ENCODE results near the gene CLCN5.

CLCN5 gene

DNA sequence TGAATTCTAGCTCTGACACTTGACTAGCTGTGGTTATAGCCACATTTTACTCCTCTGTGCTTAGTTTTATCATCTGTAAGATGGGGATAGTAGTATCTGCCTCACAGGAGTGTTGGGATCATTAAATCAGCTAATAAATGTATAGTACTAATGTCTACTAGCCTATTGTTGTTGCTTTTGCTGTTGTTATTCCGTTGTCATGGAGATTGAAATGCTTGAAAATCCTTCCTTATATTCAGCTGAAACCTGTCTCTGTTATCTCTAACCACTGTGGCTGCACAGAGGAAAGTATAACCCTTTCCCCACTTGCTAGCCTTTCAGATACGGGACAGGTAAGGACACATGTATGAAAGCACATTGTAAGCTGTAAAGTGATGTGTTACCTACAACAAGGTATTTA is 33.9 kb downstream of the CLCN5 start:
- ChIA-PET CTCF (no interaction called here), POLR2A (no interaction called here)
- DNase-seq (ENCODE audit: extremely low spot score) = no peak
- TF ChIP-seq BHLHE40 (IDR thresholded peaks at IDR 0.05; ENCODE audit: borderline replicate concordance) (no peak), FOXM1 (IDR thresholded peaks at IDR 0.05; ENCODE audit: borderline replicate concordance) (no peak), FOXK2 (IDR thresholded peaks at IDR 0.05) (no peak)

DNA sequence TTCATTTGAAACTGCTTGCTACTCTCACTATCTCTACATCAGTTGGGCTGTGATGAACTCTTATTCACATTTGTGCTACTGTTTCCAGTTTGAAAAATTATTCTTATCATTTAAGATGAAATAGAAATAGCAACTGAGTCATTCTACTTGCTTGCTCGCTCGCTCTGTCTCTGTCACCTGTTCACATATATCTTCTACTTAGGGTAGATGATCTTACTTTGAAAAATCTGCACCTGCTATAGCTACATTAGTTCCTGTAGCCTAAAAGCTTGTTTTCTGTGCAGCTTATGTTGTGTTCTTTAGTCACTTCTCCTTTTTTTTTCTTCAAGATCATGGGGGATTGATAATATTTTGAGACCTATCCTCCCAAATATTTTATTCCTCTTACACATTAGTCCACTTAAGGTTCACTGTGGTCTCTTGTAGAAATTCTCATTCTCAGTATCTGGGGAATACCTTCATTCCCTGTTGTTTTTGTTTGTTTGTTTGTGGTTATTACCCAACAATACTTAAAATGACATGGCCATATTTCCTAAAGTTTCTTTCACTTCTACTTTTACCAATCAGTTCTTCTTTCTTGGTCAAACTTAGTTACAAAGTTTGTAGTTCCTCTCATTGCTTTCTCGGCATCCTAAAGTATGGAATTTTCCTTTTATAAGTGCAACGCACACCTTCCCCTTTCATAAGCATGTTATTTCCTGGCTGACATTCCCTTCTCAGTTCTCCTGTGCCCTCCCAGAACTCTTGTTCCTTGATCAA is 36.5 kb downstream of the CLCN5 start:
- ChIA-PET CTCF (no interaction called here), POLR2A (no interaction called here)
- DNase-seq (ENCODE audit: extremely low spot score) = no peak
- TF ChIP-seq ELF4 (IDR thresholded peaks at IDR 0.05) (no peak), HDGF (IDR thresholded peaks at IDR 0.05; ENCODE audit: borderline replicate concordance) (no peak)
- TF ChIP-seq, protein P1, sequence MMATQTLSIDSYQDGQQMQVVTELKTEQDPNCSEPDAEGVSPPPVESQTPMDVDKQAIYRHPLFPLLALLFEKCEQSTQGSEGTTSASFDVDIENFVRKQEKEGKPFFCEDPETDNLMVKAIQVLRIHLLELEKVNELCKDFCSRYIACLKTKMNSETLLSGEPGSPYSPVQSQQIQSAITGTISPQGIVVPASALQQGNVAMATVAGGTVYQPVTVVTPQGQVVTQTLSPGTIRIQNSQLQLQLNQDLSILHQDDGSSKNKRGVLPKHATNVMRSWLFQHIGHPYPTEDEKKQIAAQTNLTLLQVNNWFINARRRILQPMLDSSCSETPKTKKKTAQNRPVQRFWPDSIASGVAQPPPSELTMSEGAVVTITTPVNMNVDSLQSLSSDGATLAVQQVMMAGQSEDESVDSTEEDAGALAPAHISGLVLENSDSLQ (IDR thresholded peaks at IDR 0.05) = no peak

DNA sequence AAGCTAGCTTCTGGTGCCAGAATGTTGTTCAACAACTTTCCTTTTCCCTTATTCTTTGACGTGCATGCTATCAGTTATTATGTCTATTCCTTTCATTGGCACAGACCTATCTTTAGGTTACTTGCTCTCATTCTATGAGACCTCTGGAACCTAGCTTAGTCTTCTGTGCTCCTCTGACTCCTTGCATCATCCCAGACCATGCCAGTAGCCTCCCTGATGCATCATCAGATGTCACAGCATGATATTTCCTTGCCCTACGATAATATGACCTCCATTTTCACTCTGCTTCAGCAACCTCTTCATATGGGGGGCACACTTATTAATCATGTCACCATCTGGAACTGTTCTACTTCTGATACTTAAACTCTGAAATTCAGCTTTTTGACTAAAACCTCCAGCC is 37.2 kb downstream of the CLCN5 start:
- DNase-seq (ENCODE audit: extremely low spot score) = no peak
- TF ChIP-seq ELF4 (IDR thresholded peaks at IDR 0.05) (no peak), SP1 (IDR thresholded peaks at IDR 0.05) (no peak), BHLHE40 (IDR thresholded peaks at IDR 0.05; ENCODE audit: borderline replicate concordance) (no peak), FOXA1 (IDR thresholded peaks at IDR 0.05) (no peak)
- CTCF ChIA-PET = no interaction called here
- POLR2A ChIA-PET = no interaction called here

DNA sequence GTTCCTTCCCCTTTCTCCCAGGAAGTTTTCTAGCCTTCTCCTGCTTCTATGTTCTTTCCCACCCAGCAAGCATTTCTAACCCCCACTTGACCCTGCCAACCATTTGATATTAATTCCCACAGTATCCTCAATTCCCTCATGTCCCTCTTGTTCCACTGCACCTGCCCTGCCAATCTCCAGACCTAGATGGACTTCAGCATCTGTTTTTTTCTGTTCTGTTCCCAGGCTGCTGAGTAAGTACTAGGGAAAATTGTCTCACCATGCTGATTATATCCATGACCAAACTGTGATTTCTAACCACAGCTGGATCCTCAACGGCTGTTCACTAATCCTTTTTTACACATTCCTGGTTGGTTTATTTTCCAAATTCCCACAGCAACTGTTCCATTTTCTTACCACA is 37.7 kb downstream of the CLCN5 start:
- no peak for DNase-seq (ENCODE audit: extremely low spot score)
- CTCF ChIA-PET = no interaction called here
- no peak for TF ChIP-seq ELF4 (IDR thresholded peaks at IDR 0.05)
- TF ChIP-seq L3MBTL2 (conservative IDR thresholded peaks at IDR 0.05) = no peak
- TF ChIP-seq FOXA1 (IDR thresholded peaks at IDR 0.05) = no peak
- no peak for TF ChIP-seq ARNT (IDR thresholded peaks at IDR 0.05)
- no peak for TF ChIP-seq SUZ12 (IDR thresholded peaks at IDR 0.05)
- no peak for TF ChIP-seq LEF1 (IDR thresholded peaks at IDR 0.05; ENCODE audit: borderline replicate concordance)
- TF ChIP-seq FOXK2 (IDR thresholded peaks at IDR 0.05) = no peak
- no peak for TF ChIP-seq FOXM1 (IDR thresholded peaks at IDR 0.05; ENCODE audit: borderline replicate concordance)
- TF ChIP-seq TARDBP (IDR thresholded peaks at IDR 0.05) = no peak
- no peak for TF ChIP-seq HDGF (IDR thresholded peaks at IDR 0.05; ENCODE audit: borderline replicate concordance)
- no peak for TF ChIP-seq NFRKB (IDR thresholded peaks at IDR 0.05)
- no peak for TF ChIP-seq ZNF384 (IDR thresholded peaks at IDR 0.05)
- no peak for TF ChIP-seq BHLHE40 (IDR thresholded peaks at IDR 0.05; ENCODE audit: borderline replicate concordance)
- no peak for TF ChIP-seq SP1 (IDR thresholded peaks at IDR 0.05)
- TF ChIP-seq, protein P1 (IDR thresholded peaks at IDR 0.05) = no peak
- no peak for TF ChIP-seq CTBP1 (IDR thresholded peaks at IDR 0.05; ENCODE audit: borderline replicate concordance)
- POLR2A ChIA-PET = no interaction called here

DNA sequence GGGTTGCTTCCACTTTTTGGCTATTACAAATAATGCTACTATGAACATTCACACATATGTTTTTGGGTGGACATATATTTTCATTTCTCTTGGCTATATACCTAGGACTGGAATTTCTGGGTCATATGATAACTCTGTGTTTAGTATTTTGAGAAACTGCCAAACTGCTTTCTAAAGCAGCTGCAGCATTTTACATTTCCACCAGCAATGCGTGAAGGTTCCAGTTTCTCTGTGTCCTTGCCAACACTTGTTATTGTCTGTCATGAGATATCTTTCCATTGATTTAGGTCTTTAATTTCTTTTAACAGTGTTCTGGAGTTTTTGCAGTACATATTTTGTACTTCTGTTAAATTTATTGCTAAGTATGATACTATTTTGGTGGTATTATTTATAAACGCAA is 48.3 kb downstream of the CLCN5 start:
- DNase-seq (ENCODE audit: extremely low spot score) = no peak
- no peak for TF ChIP-seq ELF4 (IDR thresholded peaks at IDR 0.05)

DNA sequence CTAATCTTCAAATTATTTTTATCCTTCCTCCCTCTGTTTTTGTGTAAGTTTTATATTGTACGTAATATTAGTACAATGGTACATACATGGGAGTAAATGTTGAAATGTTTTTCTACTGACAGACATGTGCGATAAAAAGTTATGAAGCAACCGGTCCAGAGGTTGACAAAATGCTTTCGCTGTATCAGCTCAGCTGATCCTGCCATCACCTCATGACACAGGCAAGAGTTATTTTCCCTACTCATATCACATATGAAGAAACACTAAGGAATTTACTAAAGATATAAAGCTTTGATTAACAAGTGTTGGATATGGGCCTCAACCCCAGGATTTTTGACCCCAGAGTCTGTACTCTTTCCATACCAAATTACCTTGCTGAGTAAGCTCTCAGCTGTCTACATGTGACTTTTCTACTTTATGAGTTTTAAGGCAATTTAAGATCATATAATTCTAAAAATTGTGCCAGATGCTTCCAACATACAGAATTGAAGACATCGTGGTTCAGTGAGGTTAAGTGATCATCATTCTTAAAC is 50.0 kb downstream of the CLCN5 start:
- no peak for TF ChIP-seq FOXK2 (IDR thresholded peaks at IDR 0.05)
- no peak for TF ChIP-seq ELF4 (IDR thresholded peaks at IDR 0.05)
- POLR2A ChIA-PET = no interaction called here
- no peak for DNase-seq (ENCODE audit: extremely low spot score)
- CTCF ChIA-PET = interaction anchor here (0.7 kb wide), 1 partner anchor 88 kb away, joined by 3 read pairs; no protein-coding TSS in a partner anchor

More for the DNA sequence above, 48.3 kb downstream of the CLCN5 start:
- POLR2A ChIA-PET = no interaction called here
- CTCF ChIA-PET = no interaction called here

DNA sequence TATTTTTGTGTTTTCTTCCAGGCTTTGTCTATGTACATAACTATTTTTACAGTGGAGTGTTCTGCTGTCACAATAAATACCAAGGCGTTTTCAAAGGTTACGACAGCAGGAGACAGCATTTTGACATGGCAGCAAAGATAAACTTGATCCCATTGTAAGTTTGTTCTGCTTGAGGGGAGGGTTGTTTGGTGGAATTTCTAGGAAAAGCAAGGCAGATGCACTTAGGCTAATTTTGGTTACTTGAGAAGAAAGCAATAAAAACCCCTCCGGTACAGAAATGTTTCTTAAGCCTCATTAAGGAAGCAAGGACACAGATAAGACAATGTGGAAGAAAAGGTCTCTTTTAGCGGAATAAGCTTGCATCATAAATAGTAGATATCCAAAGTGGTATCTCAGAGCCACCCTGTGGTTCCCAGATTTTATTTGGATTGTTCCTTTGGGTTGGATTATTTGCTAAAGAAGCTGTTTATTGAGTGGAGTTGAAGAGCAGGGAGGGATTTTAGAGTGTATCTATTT is 54.3 kb downstream of the CLCN5 start:
- ChIA-PET CTCF (no interaction called here), POLR2A (interaction anchor here (1.3 kb wide), 1 partner anchor 54 kb away, joined by 3 read pairs; the partner anchor contains the start of gene CLCN5)
- no peak for TF ChIP-seq NFRKB (IDR thresholded peaks at IDR 0.05)
- TF ChIP-seq, protein P1 (IDR thresholded peaks at IDR 0.05) = no peak
- TF ChIP-seq HDGF (IDR thresholded peaks at IDR 0.05; ENCODE audit: borderline replicate concordance) = no peak
- no peak for TF ChIP-seq FOXK2 (IDR thresholded peaks at IDR 0.05)
- TF ChIP-seq BHLHE40 (IDR thresholded peaks at IDR 0.05; ENCODE audit: borderline replicate concordance) = no peak
- no peak for TF ChIP-seq ZNF384 (IDR thresholded peaks at IDR 0.05)
- no peak for TF ChIP-seq FOXA1 (IDR thresholded peaks at IDR 0.05)
- TF ChIP-seq L3MBTL2 (conservative IDR thresholded peaks at IDR 0.05) = no peak
- no peak for TF ChIP-seq TARDBP (IDR thresholded peaks at IDR 0.05)
- TF ChIP-seq CTBP1 (IDR thresholded peaks at IDR 0.05; ENCODE audit: borderline replicate concordance) = no peak
- no peak for TF ChIP-seq SUZ12 (IDR thresholded peaks at IDR 0.05)
- DNase-seq (ENCODE audit: extremely low spot score) = no peak
